H9 (cell line): Measurements from ENCODE around the gene NENF. TPM values are rescaled to one million over a fixed set of nuclear protein-coding genes. Genes with fewer than 3 reads are reported as not detected.
"Not testable (repeated sequence)": the region's sequence is repeated elsewhere in the genome, so short reads cannot be mapped to it uniquely, and the experiment has no call there.

Experiments used
- DNase-seq: peaks from one replicate; pipeline ENCODE4 v3.0.0-alpha.2; 2017
- H2AFZ ChIP-seq: one replicate; pipeline ENCODE4 v1.6.1; 2013; ENCODE audit warnings: mild to moderate bottlenecking, low read length, control low read depth, moderate library complexity
- H2AK5ac ChIP-seq: 2 replicates; pipeline ENCODE4 v1.6.1; 2013; ENCODE audit warnings: low read length, control low read depth, mixed read lengths; ENCODE audit not compliant: insufficient read length
- H2BK120ac ChIP-seq: one replicate; pipeline ENCODE4 v1.6.1; 2013; ENCODE audit warnings: low read depth, mild to moderate bottlenecking, low read length, control low read depth, inconsistent platforms; ENCODE audit not compliant: poor library complexity, severe bottlenecking
- H2BK12ac ChIP-seq: 2 replicates; pipeline ENCODE4 v1.6.1; 2013; ENCODE audit warnings: low read length, control low read depth, mixed read lengths, low read depth; ENCODE audit not compliant: insufficient read length
- H2BK15ac ChIP-seq: 2 replicates; pipeline ENCODE4 v1.6.1; 2013; ENCODE audit warnings: low read depth, low read length, control low read depth
- H2BK20ac ChIP-seq: one replicate; pipeline ENCODE4 v1.6.1; 2013; ENCODE audit warnings: low read depth, mild to moderate bottlenecking, low read length, control low read depth, inconsistent platforms; ENCODE audit not compliant: poor library complexity, severe bottlenecking
- H2BK5ac ChIP-seq: 2 replicates; pipeline ENCODE4 v1.6.1; 2013; ENCODE audit warnings: low read length, control low read depth, mixed read lengths; ENCODE audit not compliant: insufficient read length
- H3K14ac ChIP-seq: 2 replicates; pipeline ENCODE4 v1.6.1; 2013; ENCODE audit warnings: low read length, control low read depth; ENCODE audit not compliant: insufficient read depth
- H3K18ac ChIP-seq: 2 replicates; pipeline ENCODE4 v1.6.1; 2013; ENCODE audit warnings: low read depth, mild to moderate bottlenecking, mixed read lengths, low read length, control low read depth; ENCODE audit not compliant: insufficient read length
- H3K23ac ChIP-seq: 2 replicates; pipeline ENCODE4 v1.6.1; 2013; ENCODE audit warnings: low read length, control low read depth, mixed read lengths, low read depth; ENCODE audit not compliant: insufficient read length
- H3K23me2 ChIP-seq: 2 replicates; pipeline ENCODE4 v1.6.1; 2013; ENCODE audit warnings: low read depth, mild to moderate bottlenecking, mixed read lengths, low read length, control low read depth; ENCODE audit not compliant: insufficient read length, poor library complexity, severe bottlenecking
- H3K27ac ChIP-seq: 2 replicates; pipeline ENCODE4 v1.5.1; 2013; ENCODE audit warnings: low read length, control low read depth, mixed read lengths, low read depth; ENCODE audit not compliant: insufficient read length
- H3K27me3 ChIP-seq: 2 replicates; pipeline ENCODE4 v1.6.1; 2013; ENCODE audit warnings: low read length, control low read depth, inconsistent platforms; ENCODE audit not compliant: insufficient read depth
- H3K4ac ChIP-seq: 2 replicates; pipeline ENCODE4 v1.6.1; 2013; ENCODE audit warnings: low read depth, mild to moderate bottlenecking, control low read depth, inconsistent platforms, low read length, moderate library complexity
- H3K4me1 ChIP-seq: 2 replicates; pipeline ENCODE4 v1.6.1; 2013; ENCODE audit warnings: low read length, control low read depth, inconsistent platforms; ENCODE audit not compliant: insufficient read depth
- H3K4me2 ChIP-seq: 2 replicates; pipeline ENCODE4 v1.6.1; 2013; ENCODE audit warnings: low read length, control low read depth, mixed read lengths; ENCODE audit not compliant: insufficient read length, insufficient read depth
- H3K56ac ChIP-seq: 2 replicates; pipeline ENCODE4 v1.6.1; 2013; ENCODE audit warnings: low read depth, mild to moderate bottlenecking, mixed read lengths, low read length, control low read depth; ENCODE audit not compliant: insufficient read length
- H3K79me1 ChIP-seq: 2 replicates; pipeline ENCODE4 v1.6.1; 2013; ENCODE audit warnings: low read depth, mild to moderate bottlenecking, moderate library complexity, low read length, control low read depth, inconsistent platforms; ENCODE audit not compliant: insufficient read depth, poor library complexity, severe bottlenecking
- H3K79me2 ChIP-seq: 2 replicates; pipeline ENCODE4 v1.6.1; 2013; ENCODE audit warnings: low read length, control low read depth, inconsistent platforms; ENCODE audit not compliant: insufficient read depth
- H3K9ac ChIP-seq: 2 replicates; pipeline ENCODE4 v1.6.1; 2013; ENCODE audit warnings: low read length, control low read depth, mixed read lengths; ENCODE audit not compliant: insufficient read length; ENCODE audit errors: extremely low read depth
- H3K9me3 ChIP-seq: one replicate; pipeline ENCODE4 v1.6.1; 2013; ENCODE audit warnings: low read depth, low read length, inconsistent platforms; ENCODE audit not compliant: control insufficient read depth
- H3T11ph ChIP-seq: one replicate; pipeline ENCODE4 v1.6.1; 2013; ENCODE audit warnings: mild to moderate bottlenecking, low read length, control low read depth, inconsistent platforms
- H4K20me1 ChIP-seq: one replicate; pipeline ENCODE4 v1.6.1; 2013; ENCODE audit not compliant: control insufficient read depth, insufficient read length, insufficient read depth
- H4K5ac ChIP-seq: 2 replicates; pipeline ENCODE4 v1.6.1; 2013; ENCODE audit warnings: low read depth, mild to moderate bottlenecking, mixed read lengths, low read length, control low read depth; ENCODE audit not compliant: insufficient read length
- H4K8ac ChIP-seq: replicated peaks from 2 replicates; pipeline ENCODE4 v1.6.1; 2013; ENCODE audit warnings: low read length, control low read depth, mixed read lengths, low read depth; ENCODE audit not compliant: insufficient read length
- H4K91ac ChIP-seq: 2 replicates; pipeline ENCODE4 v1.6.1; 2013; ENCODE audit warnings: low read depth, mild to moderate bottlenecking, moderate library complexity, mixed read lengths, low read length, control low read depth; ENCODE audit not compliant: insufficient read length
- H3K27ac Mint-ChIP-seq, 3 experiments: 2 replicates in 2 of 3; 3 replicates in 1 of 3; pipeline ENCODE4 v1.8.0; 2020 to 2021; ENCODE audit warnings: mixed read lengths in 3 of 3, mild to moderate bottlenecking in 1 of 3, moderate library complexity in 1 of 3
- H3K27me3 Mint-ChIP-seq: 2 replicates; pipeline ENCODE4 v1.8.0; 2021; ENCODE audit warnings: low read depth, mild to moderate bottlenecking, moderate library complexity, mixed read lengths
- H3K36me3 Mint-ChIP-seq, 3 experiments: 2 replicates in 2 of 3; 3 replicates in 1 of 3; pipeline ENCODE4 v1.8.0; 2020 to 2021; ENCODE audit warnings: low read depth in 3 of 3, mixed read lengths in 3 of 3; ENCODE audit not compliant: insufficient read depth in 1 of 3
- H3K4me1 Mint-ChIP-seq, 2 experiments: 2 replicates each; pipeline ENCODE4 v1.8.0; 2020; ENCODE audit warnings: mixed read lengths in 2 of 2
- H3K4me3 Mint-ChIP-seq, 2 experiments: 2 replicates in 1 of 2; 3 replicates in 1 of 2; pipeline ENCODE4 v1.8.0; 2020 to 2021; ENCODE audit warnings: mild to moderate bottlenecking in 2 of 2, mixed read lengths in 2 of 2, moderate library complexity in 1 of 2
- H3K9me3 Mint-ChIP-seq, 2 experiments: 2 replicates in 1 of 2; 3 replicates in 1 of 2; pipeline ENCODE4 v1.8.0; 2020; ENCODE audit warnings: mild to moderate bottlenecking in 2 of 2, mixed read lengths in 2 of 2, moderate library complexity in 1 of 2
- WGBS: extraction: QIAGEN DNeasy Blood & Tissue Kit; methylation state at CpG from one replicate; pipeline ENCODE4 v1.1.7; 2013; ENCODE audit warnings: missing lambda C conversion rate, low lambda C conversion rate, mixed read lengths; ENCODE audit not compliant: insufficient read length; ENCODE audit errors: extremely low coverage; 5-methylcytosine and 5-hydroxymethylcytosine counted together
- total RNA-seq: library from RNA; stranded (reverse); gene quantifications from 2 replicates; pipeline ENCODE4 v1.2.1, GENCODE V29; 2021
- TF ChIP-seq, protein P1 (sequence below): fragments of 200-600 bp; sonication (generic); conservative IDR thresholded peaks from 3 replicates; pipeline ENCODE4 v1.8.0; 2021; ENCODE audit warnings: antibody characterized with exemption, mild to moderate bottlenecking

The NENF gene
- total RNA-seq, 1 experiment from 2014 or later: 28.3 TPM

- no peak overlapping the region for H3K27ac Mint-ChIP-seq
- H4K91ac ChIP-seq: no peak overlapping the region
- H3T11ph ChIP-seq: no peak overlapping the region
- H3K4ac ChIP-seq: no peak overlapping the region
- no peak overlapping the region for H3K27ac ChIP-seq
- H2AFZ ChIP-seq: no peak overlapping the region
- no peak overlapping the region for H3K14ac ChIP-seq
- H3K4me1 ChIP-seq: no peaks in the 10 kb centered on the region
- no peaks in the 10 kb centered on the region for H3K79me2 ChIP-seq
- no peak overlapping the region for H2BK12ac ChIP-seq
- no peaks in the 10 kb centered on the region for H3K27me3 ChIP-seq
- no peak overlapping the region for H3K56ac ChIP-seq
- H3K18ac ChIP-seq: no peak overlapping the region
- no peaks in the 10 kb centered on the region for H3K9me3 ChIP-seq
- no peak overlapping the region for H2BK15ac ChIP-seq
- DNase-seq: no peak
- no peak overlapping the region for H2BK120ac ChIP-seq
- H4K8ac ChIP-seq: no peak overlapping the region
- H2BK20ac ChIP-seq: no peak overlapping the region
- no peak overlapping the region for H4K5ac ChIP-seq
- H3K79me1 ChIP-seq: no peaks in the 10 kb centered on the region
- H3K4me3 Mint-ChIP-seq: no peak overlapping the region
- no CpG with 5 or more reads among the region's 4 CpGs for WGBS
- no peak overlapping the region for H2AK5ac ChIP-seq
- no peaks in the 10 kb centered on the region for H4K20me1 ChIP-seq
- no peaks in the 10 kb centered on the region for H3K9me3 Mint-ChIP-seq
- no peak overlapping the region for H2BK5ac ChIP-seq
- no peaks in the 10 kb centered on the region; the same call in 1 of the 2 replicates for H3K27me3 Mint-ChIP-seq
- H3K4me1 Mint-ChIP-seq: peaks cover 10 to 11% of the 10 kb centered on the region in 2 experiments
- no peak overlapping the region for H3K4me2 ChIP-seq
- no peaks in the 10 kb centered on the region for H3K36me3 Mint-ChIP-seq
- H3K9ac ChIP-seq: no peak overlapping the region
- TF ChIP-seq, protein P1, sequence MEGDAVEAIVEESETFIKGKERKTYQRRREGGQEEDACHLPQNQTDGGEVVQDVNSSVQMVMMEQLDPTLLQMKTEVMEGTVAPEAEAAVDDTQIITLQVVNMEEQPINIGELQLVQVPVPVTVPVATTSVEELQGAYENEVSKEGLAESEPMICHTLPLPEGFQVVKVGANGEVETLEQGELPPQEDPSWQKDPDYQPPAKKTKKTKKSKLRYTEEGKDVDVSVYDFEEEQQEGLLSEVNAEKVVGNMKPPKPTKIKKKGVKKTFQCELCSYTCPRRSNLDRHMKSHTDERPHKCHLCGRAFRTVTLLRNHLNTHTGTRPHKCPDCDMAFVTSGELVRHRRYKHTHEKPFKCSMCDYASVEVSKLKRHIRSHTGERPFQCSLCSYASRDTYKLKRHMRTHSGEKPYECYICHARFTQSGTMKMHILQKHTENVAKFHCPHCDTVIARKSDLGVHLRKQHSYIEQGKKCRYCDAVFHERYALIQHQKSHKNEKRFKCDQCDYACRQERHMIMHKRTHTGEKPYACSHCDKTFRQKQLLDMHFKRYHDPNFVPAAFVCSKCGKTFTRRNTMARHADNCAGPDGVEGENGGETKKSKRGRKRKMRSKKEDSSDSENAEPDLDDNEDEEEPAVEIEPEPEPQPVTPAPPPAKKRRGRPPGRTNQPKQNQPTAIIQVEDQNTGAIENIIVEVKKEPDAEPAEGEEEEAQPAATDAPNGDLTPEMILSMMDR: no peak
- H3K23me2 ChIP-seq: no peaks in the 10 kb centered on the region
- no peak overlapping the region for H3K23ac ChIP-seq
Observed at GRCh38 chr1:212475151-212475550, 42.4 kb downstream of the NENF start.

DNA sequence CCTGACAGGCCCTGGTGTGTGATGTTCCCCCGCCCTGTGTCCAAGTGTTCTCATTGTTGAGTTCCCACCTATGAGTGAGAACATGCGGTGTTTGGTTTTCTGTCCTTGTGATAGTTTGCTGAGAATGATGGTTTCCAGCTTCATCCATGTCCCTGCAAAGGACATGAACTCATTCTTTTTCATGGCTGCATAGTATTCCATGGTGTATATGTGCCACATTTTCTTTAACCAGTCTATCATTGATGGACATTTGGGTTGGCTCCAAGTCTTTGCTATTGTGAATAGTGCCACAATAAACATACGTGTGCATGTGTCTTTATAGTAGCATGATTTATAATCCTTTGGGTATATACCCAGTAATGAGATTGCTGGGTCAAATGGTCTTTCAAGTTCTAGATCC, 43.1 kb downstream of the NENF start:
- H3K18ac ChIP-seq, H3K27me3 Mint-ChIP-seq, H2AK5ac ChIP-seq, H3K9me3 ChIP-seq, H2BK5ac ChIP-seq, H2BK12ac ChIP-seq, DNase-seq, H3K27ac Mint-ChIP-seq, H2BK20ac ChIP-seq, H3K4me1 ChIP-seq, H4K20me1 ChIP-seq, H3K9me3 Mint-ChIP-seq, H2AFZ ChIP-seq, H3K79me1 ChIP-seq, H3K23ac ChIP-seq, H3K4me3 Mint-ChIP-seq, H3K4me2 ChIP-seq, H3K56ac ChIP-seq, H3K27ac ChIP-seq, H3K14ac ChIP-seq, H3K23me2 ChIP-seq, H3K36me3 Mint-ChIP-seq, H2BK120ac ChIP-seq, H4K5ac ChIP-seq, H3K9ac ChIP-seq, H4K8ac ChIP-seq, H3K79me2 ChIP-seq, H3K4ac ChIP-seq, H4K91ac ChIP-seq, H2BK15ac ChIP-seq, H3T11ph ChIP-seq, H3K27me3 ChIP-seq: not testable (repeated sequence)
- no CpG with 5 or more reads among the region's 3 CpGs for WGBS
- H3K4me1 Mint-ChIP-seq: peaks cover 12 to 14% of the 10 kb centered on the region in 2 experiments
